Measurements from ENCODE around the gene PDGFA. TPM values are rescaled to one million over a fixed set of nuclear protein-coding genes. Genes with fewer than 3 reads are reported as not detected.

The PDGFA gene
- total and polyA plus RNA-seq, 2 experiments from 2014 or later: 35.6 to 43.1 TPM

GRCh38 chr7:453597-454306 lies 65.9 kb downstream of the PDGFA start:
- Histone ChIP-seq H3K27ac (ENCODE audit: low read depth) (no peak overlapping the region), H2AFZ (no peak overlapping the region), H3K4me2 (no peak overlapping the region), H3F3A (replicated peaks; ENCODE audit: low read depth) (no peaks in the 10 kb centered on the region), H3K27me3 (ENCODE audit: insufficient read depth) (peaks cover 16% of the 10 kb centered on the region), H3K36me3 (ENCODE audit: insufficient read depth) (no peaks in the 10 kb centered on the region), H3K4me3 (no peak overlapping the region), H3K79me2 (replicated peaks; ENCODE audit: insufficient read depth) (no peaks in the 10 kb centered on the region), H3K4me1 (ENCODE audit: insufficient read depth) (peaks cover 15% of the 10 kb centered on the region), H4K20me1 (replicated peaks; ENCODE audit: insufficient read depth) (no peaks in the 10 kb centered on the region), H3K9me2 (ENCODE audit: insufficient read depth) (no peaks in the 10 kb centered on the region)
- Mint-ChIP-seq H3K36me3 (ENCODE audit: low read depth) (no peaks in the 10 kb centered on the region), H3K4me3 (no peak overlapping the region), H3K9me3 (no peaks in the 10 kb centered on the region), H3K4me1 (peaks cover 21% of the 10 kb centered on the region), H3K27me3 (ENCODE audit: insufficient read depth, low read depth, poor library complexity) (peaks cover 15% of the 10 kb centered on the region), H3K27ac (no peak overlapping the region)
- no peak for DNase-seq (ENCODE audit: low spot score)
- TF ChIP-seq ETS1 (IDR thresholded peaks at IDR 0.05): no peak
- TF ChIP-seq NANOG (IDR thresholded peaks at IDR 0.05; ENCODE audit: borderline replicate concordance): no peak
- TF ChIP-seq POLR2AphosphoS5 (IDR thresholded peaks at IDR 0.05; ENCODE audit: low read depth): no peak
- no peak for TF ChIP-seq JUNB (IDR thresholded peaks at IDR 0.05; ENCODE audit: unreplicated experiment)
- TF ChIP-seq CREB1 (CRISPR knock-in tag; IDR thresholded peaks at IDR 0.05; ENCODE audit: low read depth): no peak
- no peak for TF ChIP-seq EZH2phosphoT487 (IDR thresholded peaks at IDR 0.05; ENCODE audit: unreplicated experiment)
- TF ChIP-seq ZNF114 (CRISPR knock-in tag; IDR thresholded peaks at IDR 0.05): no peak
- TF ChIP-seq ZNF331 (CRISPR knock-in tag; IDR thresholded peaks at IDR 0.05; ENCODE audit: low read depth): no peak
- TF ChIP-seq STAT1 (IDR thresholded peaks at IDR 0.05; ENCODE audit: unreplicated experiment): no peak
- TF ChIP-seq, protein P1, sequence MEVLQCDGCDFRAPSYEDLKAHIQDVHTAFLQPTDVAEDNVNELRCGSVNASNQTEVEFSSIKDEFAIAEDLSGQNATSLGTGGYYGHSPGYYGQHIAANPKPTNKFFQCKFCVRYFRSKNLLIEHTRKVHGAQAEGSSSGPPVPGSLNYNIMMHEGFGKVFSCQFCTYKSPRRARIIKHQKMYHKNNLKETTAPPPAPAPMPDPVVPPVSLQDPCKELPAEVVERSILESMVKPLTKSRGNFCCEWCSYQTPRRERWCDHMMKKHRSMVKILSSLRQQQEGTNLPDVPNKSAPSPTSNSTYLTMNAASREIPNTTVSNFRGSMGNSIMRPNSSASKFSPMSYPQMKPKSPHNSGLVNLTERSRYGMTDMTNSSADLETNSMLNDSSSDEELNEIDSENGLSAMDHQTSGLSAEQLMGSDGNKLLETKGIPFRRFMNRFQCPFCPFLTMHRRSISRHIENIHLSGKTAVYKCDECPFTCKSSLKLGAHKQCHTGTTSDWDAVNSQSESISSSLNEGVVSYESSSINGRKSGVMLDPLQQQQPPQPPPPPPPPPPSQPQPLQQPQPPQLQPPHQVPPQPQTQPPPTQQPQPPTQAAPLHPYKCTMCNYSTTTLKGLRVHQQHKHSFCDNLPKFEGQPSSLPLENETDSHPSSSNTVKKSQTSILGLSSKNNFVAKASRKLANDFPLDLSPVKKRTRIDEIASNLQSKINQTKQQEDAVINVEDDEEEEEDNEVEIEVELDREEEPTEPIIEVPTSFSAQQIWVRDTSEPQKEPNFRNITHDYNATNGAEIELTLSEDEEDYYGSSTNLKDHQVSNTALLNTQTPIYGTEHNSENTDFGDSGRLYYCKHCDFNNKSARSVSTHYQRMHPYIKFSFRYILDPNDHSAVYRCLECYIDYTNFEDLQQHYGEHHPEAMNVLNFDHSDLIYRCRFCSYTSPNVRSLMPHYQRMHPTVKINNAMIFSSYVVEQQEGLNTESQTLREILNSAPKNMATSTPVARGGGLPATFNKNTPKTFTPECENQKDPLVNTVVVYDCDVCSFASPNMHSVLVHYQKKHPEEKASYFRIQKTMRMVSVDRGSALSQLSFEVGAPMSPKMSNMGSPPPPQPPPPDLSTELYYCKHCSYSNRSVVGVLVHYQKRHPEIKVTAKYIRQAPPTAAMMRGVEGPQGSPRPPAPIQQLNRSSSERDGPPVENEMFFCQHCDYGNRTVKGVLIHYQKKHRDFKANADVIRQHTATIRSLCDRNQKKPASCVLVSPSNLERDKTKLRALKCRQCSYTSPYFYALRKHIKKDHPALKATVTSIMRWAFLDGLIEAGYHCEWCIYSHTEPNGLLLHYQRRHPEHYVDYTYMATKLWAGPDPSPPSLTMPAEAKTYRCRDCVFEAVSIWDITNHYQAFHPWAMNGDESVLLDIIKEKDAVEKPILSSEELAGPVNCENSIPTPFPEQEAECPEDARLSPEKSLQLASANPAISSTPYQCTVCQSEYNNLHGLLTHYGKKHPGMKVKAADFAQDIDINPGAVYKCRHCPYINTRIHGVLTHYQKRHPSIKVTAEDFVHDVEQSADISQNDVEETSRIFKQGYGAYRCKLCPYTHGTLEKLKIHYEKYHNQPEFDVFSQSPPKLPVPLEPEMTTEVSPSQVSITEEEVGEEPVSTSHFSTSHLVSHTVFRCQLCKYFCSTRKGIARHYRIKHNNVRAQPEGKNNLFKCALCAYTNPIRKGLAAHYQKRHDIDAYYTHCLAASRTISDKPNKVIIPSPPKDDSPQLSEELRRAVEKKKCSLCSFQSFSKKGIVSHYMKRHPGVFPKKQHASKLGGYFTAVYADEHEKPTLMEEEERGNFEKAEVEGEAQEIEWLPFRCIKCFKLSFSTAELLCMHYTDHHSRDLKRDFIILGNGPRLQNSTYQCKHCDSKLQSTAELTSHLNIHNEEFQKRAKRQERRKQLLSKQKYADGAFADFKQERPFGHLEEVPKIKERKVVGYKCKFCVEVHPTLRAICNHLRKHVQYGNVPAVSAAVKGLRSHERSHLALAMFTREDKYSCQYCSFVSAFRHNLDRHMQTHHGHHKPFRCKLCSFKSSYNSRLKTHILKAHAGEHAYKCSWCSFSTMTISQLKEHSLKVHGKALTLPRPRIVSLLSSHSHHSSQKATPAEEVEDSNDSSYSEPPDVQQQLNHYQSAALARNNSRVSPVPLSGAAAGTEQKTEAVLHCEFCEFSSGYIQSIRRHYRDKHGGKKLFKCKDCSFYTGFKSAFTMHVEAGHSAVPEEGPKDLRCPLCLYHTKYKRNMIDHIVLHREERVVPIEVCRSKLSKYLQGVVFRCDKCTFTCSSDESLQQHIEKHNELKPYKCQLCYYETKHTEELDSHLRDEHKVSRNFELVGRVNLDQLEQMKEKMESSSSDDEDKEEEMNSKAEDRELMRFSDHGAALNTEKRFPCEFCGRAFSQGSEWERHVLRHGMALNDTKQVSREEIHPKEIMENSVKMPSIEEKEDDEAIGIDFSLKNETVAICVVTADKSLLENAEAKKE (CRISPR knock-in tag; IDR thresholded peaks at IDR 0.05): no peak
- TF ChIP-seq, protein P2, sequence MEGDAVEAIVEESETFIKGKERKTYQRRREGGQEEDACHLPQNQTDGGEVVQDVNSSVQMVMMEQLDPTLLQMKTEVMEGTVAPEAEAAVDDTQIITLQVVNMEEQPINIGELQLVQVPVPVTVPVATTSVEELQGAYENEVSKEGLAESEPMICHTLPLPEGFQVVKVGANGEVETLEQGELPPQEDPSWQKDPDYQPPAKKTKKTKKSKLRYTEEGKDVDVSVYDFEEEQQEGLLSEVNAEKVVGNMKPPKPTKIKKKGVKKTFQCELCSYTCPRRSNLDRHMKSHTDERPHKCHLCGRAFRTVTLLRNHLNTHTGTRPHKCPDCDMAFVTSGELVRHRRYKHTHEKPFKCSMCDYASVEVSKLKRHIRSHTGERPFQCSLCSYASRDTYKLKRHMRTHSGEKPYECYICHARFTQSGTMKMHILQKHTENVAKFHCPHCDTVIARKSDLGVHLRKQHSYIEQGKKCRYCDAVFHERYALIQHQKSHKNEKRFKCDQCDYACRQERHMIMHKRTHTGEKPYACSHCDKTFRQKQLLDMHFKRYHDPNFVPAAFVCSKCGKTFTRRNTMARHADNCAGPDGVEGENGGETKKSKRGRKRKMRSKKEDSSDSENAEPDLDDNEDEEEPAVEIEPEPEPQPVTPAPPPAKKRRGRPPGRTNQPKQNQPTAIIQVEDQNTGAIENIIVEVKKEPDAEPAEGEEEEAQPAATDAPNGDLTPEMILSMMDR (conservative IDR thresholded peaks at IDR 0.05; ENCODE audit: low read depth in 2 of 2): no peak
- no peak for TF ChIP-seq REST (IDR thresholded peaks at IDR 0.05; ENCODE audit: unreplicated experiment)
- no peak for TF ChIP-seq EZH2 (IDR thresholded peaks at IDR 0.05; ENCODE audit: low read depth, unreplicated experiment)
- no peak for ATAC-seq

All from GM23338 (cell line).